Measurements from ENCODE around the gene FBXO48. TPM values are rescaled to one million over a fixed set of nuclear protein-coding genes. Genes with fewer than 3 reads are reported as not detected.

Gene FBXO48
- total RNA-seq, 1 donor = 0.72 TPM

DNA sequence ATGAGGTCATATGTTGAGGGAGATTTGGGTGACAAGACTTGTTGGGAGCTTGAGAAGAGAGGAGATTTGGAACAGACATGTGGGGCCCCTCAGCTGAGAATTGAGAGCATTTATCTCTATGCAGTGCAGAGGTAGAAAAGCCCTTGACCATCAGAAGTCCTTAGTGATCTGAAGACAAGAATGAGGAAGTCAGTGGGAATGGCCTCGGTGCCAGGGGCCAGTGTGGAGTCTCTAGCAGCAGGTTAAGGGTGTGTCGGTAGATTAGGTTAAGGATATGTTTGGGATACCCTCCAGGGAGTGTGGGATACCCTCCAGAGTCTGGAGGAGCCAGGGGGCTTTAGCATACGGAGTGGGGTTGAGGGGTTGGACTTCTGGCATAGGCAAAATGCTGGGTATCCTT, 41.6 kb downstream of the FBXO48 start:
- no peak overlapping the region for H2AFZ ChIP-seq (ENCODE audit: low read length)
- peaks cover 13% of the 10 kb centered on the region for H3K4me1 ChIP-seq (ENCODE audit: insufficient read depth, low read length)
- H3K36me3 ChIP-seq (ENCODE audit: insufficient read depth, low read length) = no peaks in the 10 kb centered on the region
- H3K4me2 ChIP-seq (ENCODE audit: insufficient read depth, low read length) = no peak overlapping the region
- no peaks in the 10 kb centered on the region for H4K20me1 ChIP-seq (ENCODE audit: insufficient read depth, low read length)
- TF ChIP-seq, protein P1, sequence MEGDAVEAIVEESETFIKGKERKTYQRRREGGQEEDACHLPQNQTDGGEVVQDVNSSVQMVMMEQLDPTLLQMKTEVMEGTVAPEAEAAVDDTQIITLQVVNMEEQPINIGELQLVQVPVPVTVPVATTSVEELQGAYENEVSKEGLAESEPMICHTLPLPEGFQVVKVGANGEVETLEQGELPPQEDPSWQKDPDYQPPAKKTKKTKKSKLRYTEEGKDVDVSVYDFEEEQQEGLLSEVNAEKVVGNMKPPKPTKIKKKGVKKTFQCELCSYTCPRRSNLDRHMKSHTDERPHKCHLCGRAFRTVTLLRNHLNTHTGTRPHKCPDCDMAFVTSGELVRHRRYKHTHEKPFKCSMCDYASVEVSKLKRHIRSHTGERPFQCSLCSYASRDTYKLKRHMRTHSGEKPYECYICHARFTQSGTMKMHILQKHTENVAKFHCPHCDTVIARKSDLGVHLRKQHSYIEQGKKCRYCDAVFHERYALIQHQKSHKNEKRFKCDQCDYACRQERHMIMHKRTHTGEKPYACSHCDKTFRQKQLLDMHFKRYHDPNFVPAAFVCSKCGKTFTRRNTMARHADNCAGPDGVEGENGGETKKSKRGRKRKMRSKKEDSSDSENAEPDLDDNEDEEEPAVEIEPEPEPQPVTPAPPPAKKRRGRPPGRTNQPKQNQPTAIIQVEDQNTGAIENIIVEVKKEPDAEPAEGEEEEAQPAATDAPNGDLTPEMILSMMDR (IDR thresholded peaks at IDR 0.05; ENCODE audit: extremely low read depth, low read depth, low read length) = no peak
- no peaks in the 10 kb centered on the region for H3K79me2 ChIP-seq (ENCODE audit: insufficient read depth, low read length)
- H3K4me3 ChIP-seq (ENCODE audit: insufficient read depth, low read length) = no peak overlapping the region
- no peak overlapping the region for H3K27ac ChIP-seq (ENCODE audit: low read depth, low read length)
- no peak for DNase-seq (ENCODE audit: insufficient read length, low spot score, missing footprints)
- no peaks in the 10 kb centered on the region for H3K9me3 ChIP-seq (ENCODE audit: low read depth, low read length)
- peaks cover 5% of the 10 kb centered on the region for H3K27me3 ChIP-seq (ENCODE audit: insufficient read depth, low read length)

DNA sequence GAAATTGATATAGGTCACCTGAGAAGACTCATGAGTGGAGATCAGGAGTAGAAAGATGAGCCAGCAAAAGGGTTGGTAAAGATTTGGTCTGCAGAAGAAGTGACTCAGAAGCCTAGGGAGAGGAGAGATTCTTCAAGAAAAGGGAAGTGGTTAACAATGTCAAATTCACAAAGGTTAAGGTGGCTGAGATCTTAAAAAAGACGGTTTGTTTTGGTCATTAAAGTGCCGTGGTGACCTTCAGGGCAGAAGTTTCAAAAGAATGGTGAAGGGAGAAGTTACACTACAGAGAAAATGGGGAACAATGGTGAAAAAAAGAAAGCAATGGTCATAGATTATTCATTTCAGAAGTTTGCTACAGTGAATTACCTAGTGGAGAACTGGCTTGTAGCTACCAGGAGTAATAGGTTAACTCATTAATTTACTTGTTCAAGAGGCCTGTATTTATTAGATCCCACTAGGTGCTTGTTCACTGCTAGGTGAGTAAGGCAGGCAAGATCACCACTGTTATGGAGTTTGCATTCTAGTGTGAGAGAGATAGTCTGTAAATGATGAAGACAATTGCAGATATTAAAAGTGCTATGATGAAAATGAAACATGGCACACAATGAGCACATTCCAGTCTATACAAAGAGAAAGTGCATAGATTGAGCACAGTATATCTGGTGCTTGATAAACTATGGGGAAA, 43.0 kb downstream of the FBXO48 start:
- TF ChIP-seq, protein P1 (IDR thresholded peaks at IDR 0.05; ENCODE audit: extremely low read depth, low read depth, low read length) = no peak
- no peak overlapping the region for H3K4me3 ChIP-seq (ENCODE audit: insufficient read depth, low read length)
- no peak overlapping the region for H2AFZ ChIP-seq (ENCODE audit: low read length)
- H3K36me3 ChIP-seq (ENCODE audit: insufficient read depth, low read length) = no peaks in the 10 kb centered on the region
- H3K27ac ChIP-seq (ENCODE audit: low read depth, low read length) = no peak overlapping the region
- H3K4me1 ChIP-seq (ENCODE audit: insufficient read depth, low read length) = peaks cover 13% of the 10 kb centered on the region
- H3K27me3 ChIP-seq (ENCODE audit: insufficient read depth, low read length) = peaks cover 5% of the 10 kb centered on the region
- no peaks in the 10 kb centered on the region for H3K79me2 ChIP-seq (ENCODE audit: insufficient read depth, low read length)
- H3K4me2 ChIP-seq (ENCODE audit: insufficient read depth, low read length) = no peak overlapping the region
- no peak for DNase-seq (ENCODE audit: insufficient read length, low spot score, missing footprints)
- no peaks in the 10 kb centered on the region for H4K20me1 ChIP-seq (ENCODE audit: insufficient read depth, low read length)
- no peaks in the 10 kb centered on the region for H3K9me3 ChIP-seq (ENCODE audit: low read depth, low read length)

DNA sequence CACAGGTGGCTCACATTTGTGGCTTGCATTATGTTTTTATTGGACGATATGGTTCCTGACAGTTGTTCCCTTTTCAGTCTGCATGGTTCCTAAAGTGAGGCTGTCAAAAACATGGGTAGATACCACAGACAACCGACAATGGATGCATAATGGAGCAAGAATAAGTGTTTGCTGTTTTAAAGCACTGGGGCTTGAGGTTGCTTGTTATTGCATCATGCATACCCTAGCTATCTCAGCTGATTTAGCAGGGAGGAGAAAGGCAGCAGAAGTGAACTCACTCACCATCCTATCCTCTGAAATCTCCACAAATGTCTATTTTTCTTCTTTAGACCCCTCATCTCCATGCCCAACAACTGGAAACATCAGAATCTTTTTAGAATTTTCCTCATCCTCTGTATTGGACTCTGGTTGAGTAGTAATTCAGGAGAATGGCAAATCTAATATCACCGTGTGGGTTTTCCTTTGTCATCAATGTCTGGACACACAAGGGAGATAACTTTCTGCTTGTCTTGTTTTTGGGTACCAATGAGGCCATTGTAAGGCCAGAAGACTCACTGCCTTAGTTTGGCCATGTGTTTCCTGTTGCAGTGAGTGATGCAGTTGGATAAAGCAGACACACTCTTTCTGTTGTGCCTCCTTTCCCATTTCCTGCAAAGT, 46.7 kb downstream of the FBXO48 start:
- Histone ChIP-seq H3K27ac (ENCODE audit: low read depth, low read length) (no peak overlapping the region), H3K4me3 (ENCODE audit: insufficient read depth, low read length) (no peak overlapping the region), H4K20me1 (ENCODE audit: insufficient read depth, low read length) (no peaks in the 10 kb centered on the region), H3K36me3 (ENCODE audit: insufficient read depth, low read length) (no peaks in the 10 kb centered on the region), H3K4me2 (ENCODE audit: insufficient read depth, low read length) (no peak overlapping the region), H3K9me3 (ENCODE audit: low read depth, low read length) (no peaks in the 10 kb centered on the region), H3K27me3 (ENCODE audit: insufficient read depth, low read length) (peaks cover 5% of the 10 kb centered on the region), H3K4me1 (ENCODE audit: insufficient read depth, low read length) (no peaks in the 10 kb centered on the region), H3K79me2 (ENCODE audit: insufficient read depth, low read length) (no peaks in the 10 kb centered on the region), H2AFZ (ENCODE audit: low read length) (no peak overlapping the region)
- DNase-seq (ENCODE audit: insufficient read length, low spot score, missing footprints) = no peak
- TF ChIP-seq, protein P1 (IDR thresholded peaks at IDR 0.05; ENCODE audit: extremely low read depth, low read depth, low read length) = no peak

DNA sequence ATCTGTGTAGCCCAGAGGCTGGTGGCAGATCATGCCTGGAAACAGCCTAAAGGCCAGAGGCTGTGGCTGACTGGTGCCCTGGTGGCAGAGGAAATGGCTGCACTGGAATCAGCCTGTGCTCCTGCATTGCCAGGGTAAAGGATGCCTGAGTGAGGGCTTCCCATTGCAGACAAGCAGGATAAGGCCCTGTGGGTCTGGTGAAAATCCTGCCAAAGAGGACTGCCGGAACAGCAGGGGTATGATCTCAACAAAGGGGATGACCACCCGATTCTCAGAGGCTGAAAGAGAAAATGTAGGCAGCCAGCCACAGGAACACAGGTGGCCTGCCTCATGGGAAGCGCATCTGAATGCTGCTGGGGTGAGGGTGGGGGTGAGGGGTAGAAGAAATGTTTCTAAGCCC, 48.2 kb downstream of the FBXO48 start:
- TF ChIP-seq, protein P1 (IDR thresholded peaks at IDR 0.05; ENCODE audit: extremely low read depth, low read depth, low read length) = no peak

More for the DNA sequence above, 48.2 kb downstream of the FBXO48 start:
- Histone ChIP-seq H4K20me1 (ENCODE audit: insufficient read depth, low read length) (no peaks in the 10 kb centered on the region), H3K27ac (ENCODE audit: low read depth, low read length) (no peak overlapping the region), H3K27me3 (ENCODE audit: insufficient read depth, low read length) (peaks cover 5% of the 10 kb centered on the region), H3K4me3 (ENCODE audit: insufficient read depth, low read length) (no peak overlapping the region), H3K9me3 (ENCODE audit: low read depth, low read length) (no peaks in the 10 kb centered on the region), H3K4me2 (ENCODE audit: insufficient read depth, low read length) (no peak overlapping the region), H3K79me2 (ENCODE audit: insufficient read depth, low read length) (no peaks in the 10 kb centered on the region), H2AFZ (ENCODE audit: low read length) (no peak overlapping the region), H3K36me3 (ENCODE audit: insufficient read depth, low read length) (no peaks in the 10 kb centered on the region), H3K4me1 (ENCODE audit: insufficient read depth, low read length) (no peaks in the 10 kb centered on the region)
- DNase-seq (ENCODE audit: insufficient read length, low spot score, missing footprints) = no peak
